Endometrium (tissue), 2 donors: ENCODE results near the gene OTOP1.
"Not testable (repeated sequence)": the region's sequence is repeated elsewhere in the genome, so short reads cannot be mapped to it uniquely, and the experiment has no call there.

ENCODE experiments used
- FAIRE-seq: peaks from 2 replicates; lab custom pipeline; 2012; peaks lifted over from hg19 to GRCh38; lab: Jason Lieb, UNC
- donor health status: control.
- donor health status: control.

OTOP1 gene, protein sequence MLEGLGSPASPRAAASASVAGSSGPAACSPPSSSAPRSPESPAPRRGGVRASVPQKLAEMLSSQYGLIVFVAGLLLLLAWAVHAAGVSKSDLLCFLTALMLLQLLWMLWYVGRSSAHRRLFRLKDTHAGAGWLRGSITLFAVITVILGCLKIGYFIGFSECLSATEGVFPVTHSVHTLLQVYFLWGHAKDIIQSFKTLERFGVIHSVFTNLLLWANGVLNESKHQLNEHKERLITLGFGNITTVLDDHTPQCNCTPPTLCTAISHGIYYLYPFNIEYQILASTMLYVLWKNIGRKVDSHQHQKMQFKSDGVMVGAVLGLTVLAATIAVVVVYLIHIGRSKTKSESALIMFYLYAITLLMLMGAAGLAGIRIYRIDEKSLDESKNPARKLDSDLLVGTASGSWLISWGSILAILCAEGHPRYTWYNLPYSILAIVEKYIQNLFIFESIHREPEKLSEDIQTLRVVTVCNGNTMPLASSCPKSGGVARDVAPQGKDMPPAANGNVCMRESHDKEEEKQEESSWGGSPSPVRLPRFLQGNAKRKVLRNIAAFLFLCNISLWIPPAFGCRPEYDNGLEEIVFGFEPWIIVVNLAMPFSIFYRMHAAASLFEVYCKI

GRCh38 chr4:4226606-4227438 lies at the start of gene OTOP1:
Gene OTOP1, minus strand, starts transcription at chr4:4226929. Its CDS starts 65 bp downstream, at chr4:4226864.
- no peak for FAIRE-seq

GRCh38 chr4:4274226-4274625 lies 47.5 kb upstream of the OTOP1 start:
- FAIRE-seq, result no peak

GRCh38 chr4:4271912-4272311 lies 45.2 kb upstream of the OTOP1 start:
- FAIRE-seq, result no peak

- no peak for FAIRE-seq
Observed at GRCh38 chr4:4270529-4270928, 43.8 kb upstream of the OTOP1 start.

- no peak for FAIRE-seq
Observed at GRCh38 chr4:4269856-4270255, 43.1 kb upstream of the OTOP1 start.

DNA sequence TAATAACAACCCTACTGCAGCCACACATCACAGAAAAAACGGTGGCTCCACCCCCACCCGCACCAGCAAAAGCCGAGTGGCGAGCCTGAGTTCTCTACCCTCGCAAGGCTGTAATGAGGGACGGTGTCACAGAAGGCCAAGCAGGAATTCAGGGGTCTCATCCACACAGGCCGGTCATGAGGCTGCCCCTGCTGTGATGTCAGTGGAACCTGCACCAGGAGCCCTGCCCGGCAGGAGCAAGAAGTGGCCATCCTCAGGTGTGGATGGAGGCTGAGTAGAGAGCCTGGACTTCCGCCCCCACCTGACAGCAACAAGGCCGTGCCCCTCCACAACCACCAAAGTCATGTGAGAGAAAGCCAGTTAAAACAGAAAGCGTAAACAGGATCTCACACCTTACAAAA lies 42.6 kb upstream of the OTOP1 start:
- FAIRE-seq, result no peak

DNA sequence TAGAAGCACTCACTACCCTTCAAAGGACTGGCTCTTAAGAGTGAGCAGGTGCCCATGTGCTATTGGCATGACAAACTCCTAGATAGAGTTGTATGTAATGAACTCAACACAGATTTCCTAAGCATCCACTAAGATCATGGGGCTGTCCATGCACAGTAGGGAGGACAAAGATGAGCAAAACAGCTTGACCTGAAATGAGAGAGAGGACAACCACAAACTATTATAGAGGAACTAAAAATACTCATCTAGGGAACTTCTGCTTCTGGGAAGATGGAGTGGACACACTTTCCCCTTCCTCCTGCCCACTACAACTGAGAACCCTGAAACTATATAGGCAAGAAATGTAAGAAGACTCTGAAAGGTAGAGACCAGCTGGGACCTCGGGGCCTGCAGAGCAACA lies 42.0 kb upstream of the OTOP1 start:
- no peak for FAIRE-seq

- FAIRE-seq, result no peak
Observed at GRCh38 chr4:4267981-4268380, 41.3 kb upstream of the OTOP1 start.

GRCh38 chr4:4260185-4260751 lies 33.5 kb upstream of the OTOP1 start:
- FAIRE-seq, result no peak

DNA sequence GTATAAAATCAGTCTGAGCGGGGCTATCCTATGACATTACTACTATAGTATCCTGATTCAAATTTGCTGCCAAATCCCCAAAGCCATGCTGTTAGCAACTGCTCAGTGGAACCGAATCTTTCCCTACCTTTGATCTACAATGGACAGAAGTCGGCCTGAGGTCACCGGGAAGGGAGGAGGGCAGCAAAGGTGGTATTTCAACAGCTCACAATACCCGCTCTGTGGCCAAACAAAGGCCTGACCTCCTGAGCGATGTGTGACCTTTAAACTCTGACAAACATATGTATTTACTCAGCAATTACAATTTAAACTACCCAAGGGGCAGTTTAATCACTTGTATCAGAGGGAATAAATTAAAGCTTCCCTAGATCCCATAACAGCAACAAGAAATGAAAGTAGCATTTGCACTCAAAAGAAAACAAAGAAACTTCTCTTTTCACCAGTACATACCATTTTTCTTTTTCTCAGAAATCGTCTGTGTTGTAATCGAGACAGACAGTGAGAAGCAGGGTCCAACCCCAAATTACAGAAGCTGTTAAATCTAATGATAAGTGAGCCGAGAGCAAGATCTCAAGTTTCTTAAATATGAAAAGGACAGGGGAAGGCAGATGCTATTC lies 32.9 kb upstream of the OTOP1 start:
- FAIRE-seq, result no peak

- not testable (repeated sequence) for FAIRE-seq
Observed at GRCh38 chr4:4257705-4258104, 31.0 kb upstream of the OTOP1 start.

- no peak for FAIRE-seq
Observed at GRCh38 chr4:4256799-4257198, 30.1 kb upstream of the OTOP1 start.

DNA sequence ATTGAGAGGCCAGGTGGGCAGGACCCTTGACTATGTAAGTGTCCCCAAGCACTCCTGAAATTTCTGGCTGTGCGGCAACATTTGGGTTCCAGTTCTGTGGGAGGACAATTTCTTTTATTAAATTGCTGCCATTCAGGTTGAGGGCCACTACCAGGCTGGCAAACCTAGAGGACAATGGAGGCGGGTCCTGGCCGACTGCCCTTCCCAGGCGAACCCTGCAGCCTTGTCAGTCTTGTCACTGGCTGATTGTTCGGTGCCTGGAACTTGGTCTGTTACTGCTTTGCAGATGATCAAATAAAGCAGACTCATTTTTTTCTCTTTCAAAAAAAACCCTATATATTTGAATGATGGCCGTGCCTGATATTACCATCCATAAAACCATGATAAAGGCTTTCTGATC lies 27.9 kb upstream of the OTOP1 start:
- FAIRE-seq, result no peak

GRCh38 chr4:4254199-4254598 lies 27.5 kb upstream of the OTOP1 start:
- FAIRE-seq, result no peak

- FAIRE-seq, result no peak
Observed at GRCh38 chr4:4249866-4250265, 23.1 kb upstream of the OTOP1 start.

DNA sequence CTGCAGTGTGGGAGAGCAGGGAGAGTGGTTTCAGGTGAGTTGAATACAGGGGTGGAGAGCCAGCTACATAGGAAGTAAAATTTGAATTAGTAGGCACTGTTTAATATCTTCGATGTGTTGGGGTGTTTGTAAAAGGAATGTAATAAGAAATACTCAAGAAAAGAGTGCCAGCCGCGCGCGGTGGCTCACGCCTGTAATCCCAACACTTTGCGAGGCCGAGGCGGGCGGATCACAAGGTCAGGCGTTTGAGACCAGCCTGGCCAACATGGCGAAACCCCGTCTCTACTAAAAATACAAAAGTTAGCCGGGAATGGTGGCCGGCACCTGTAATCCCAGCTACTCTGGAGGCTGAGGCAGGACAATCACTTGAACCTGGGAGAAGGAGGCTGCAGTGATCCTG lies 22.6 kb upstream of the OTOP1 start:
- not testable (repeated sequence) for FAIRE-seq

DNA sequence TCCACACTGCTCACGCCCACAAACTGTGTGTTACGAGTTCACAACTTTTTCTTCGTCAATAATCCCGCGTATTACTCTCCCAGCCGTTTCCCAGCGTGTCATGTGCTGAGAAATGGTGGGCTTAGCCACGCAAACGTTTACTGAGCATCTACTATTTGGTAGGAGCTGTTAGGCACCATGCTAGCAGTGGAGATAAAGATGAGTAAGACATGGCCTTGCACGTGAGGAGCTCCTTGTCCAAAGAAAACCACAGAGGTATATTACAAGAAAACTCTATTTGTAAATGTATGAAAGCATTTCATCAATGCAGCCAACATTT lies 22.1 kb upstream of the OTOP1 start:
- no peak for FAIRE-seq

GRCh38 chr4:4248029-4248884 lies 21.5 kb upstream of the OTOP1 start, which contains the start of gene TMEM128:
Gene TMEM128, minus strand, starts transcription at chr4:4248223. Its CDS starts 21 bp downstream, at chr4:4248202.
- FAIRE-seq, result peak; percentile 61

- FAIRE-seq, result no peak
Observed at GRCh38 chr4:4247696-4248028, 20.9 kb upstream of the OTOP1 start.

DNA sequence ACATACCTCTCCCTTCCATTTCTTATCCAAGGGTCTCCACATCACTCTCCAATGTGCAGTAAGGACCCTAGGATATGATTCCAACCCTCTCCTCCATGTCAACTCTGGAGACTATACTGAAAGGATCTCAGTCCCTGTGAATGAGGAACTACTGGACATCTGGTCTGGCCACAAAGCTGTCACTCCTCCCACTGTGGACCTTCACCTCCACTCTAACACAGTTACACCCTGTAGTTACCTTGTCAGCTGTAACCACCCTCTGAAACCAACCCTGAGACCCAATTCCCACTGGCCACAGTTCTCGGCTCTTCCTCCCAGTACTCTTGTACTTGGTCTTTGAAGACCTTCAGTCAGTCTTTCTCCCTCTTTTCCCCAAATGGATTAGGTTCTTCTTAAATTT lies 18.4 kb upstream of the OTOP1 start:
- FAIRE-seq, result no peak

DNA sequence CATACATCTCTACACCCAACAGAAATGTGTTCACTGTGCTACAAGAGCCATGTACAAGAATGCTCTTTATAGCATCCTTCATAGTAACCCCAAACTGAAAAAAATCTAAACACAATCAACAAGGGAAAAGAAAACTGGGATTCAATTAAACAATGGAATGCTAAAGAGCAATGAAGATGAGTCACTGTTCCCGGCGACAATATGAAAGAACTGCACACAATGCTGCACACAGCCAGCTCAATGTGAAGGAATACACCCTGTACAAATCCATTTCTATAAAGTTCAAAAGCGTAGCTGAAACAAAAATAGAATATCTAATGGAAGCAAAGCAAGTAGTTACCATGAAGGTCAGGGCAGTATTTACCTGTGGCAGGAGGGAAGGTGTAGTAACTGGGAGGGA lies 12.8 kb upstream of the OTOP1 start:
- FAIRE-seq, result not testable (repeated sequence)
